GM19328 (cell line): ENCODE measurements around the gene DLG1.

Experiments
- ATAC-seq: cut with Tn5 transposase; IDR thresholded peaks from one replicate; pipeline ENCODE4 v1.9.1; 2021; ENCODE audit warnings: mild to moderate bottlenecking, moderate library complexity; ENCODE audit not compliant: unreplicated experiment

Gene DLG1

GRCh38 chr3:197320582-197320981, 22.2 kb upstream of the DLG1 start:
- no peak for ATAC-seq

GRCh38 chr3:197317250-197317963, 19.0 kb upstream of the DLG1 start:
- ATAC-seq, result no peak

- ATAC-seq, result no peak
These were observed 14.0 kb upstream of the DLG1 start for GRCh38 chr3:197312431-197312830.

DNA sequence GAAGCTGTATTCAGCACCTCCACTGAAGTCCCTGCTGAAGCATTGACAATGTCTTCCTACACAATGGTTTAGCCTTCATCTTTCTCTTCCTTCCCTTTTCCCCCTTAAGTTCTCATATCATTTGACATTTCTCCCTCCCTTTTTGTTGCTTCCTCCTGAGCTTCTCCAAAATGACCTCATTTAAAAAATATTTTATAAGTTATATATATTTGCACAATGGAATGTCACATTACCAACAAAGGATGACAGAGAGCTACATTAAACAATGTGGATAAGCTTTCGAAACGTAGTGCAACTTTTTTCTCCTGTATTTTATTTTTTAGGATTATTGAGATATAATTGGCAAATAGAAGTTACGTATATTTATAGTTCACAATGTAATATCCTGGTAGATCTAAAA, 13.2 kb upstream of the DLG1 start:
- ATAC-seq, result no peak

GRCh38 chr3:197309528-197310361, 11.3 kb upstream of the DLG1 start:
- no peak for ATAC-seq

GRCh38 chr3:197308591-197308990, 10.2 kb upstream of the DLG1 start:
- ATAC-seq, result no peak

DNA sequence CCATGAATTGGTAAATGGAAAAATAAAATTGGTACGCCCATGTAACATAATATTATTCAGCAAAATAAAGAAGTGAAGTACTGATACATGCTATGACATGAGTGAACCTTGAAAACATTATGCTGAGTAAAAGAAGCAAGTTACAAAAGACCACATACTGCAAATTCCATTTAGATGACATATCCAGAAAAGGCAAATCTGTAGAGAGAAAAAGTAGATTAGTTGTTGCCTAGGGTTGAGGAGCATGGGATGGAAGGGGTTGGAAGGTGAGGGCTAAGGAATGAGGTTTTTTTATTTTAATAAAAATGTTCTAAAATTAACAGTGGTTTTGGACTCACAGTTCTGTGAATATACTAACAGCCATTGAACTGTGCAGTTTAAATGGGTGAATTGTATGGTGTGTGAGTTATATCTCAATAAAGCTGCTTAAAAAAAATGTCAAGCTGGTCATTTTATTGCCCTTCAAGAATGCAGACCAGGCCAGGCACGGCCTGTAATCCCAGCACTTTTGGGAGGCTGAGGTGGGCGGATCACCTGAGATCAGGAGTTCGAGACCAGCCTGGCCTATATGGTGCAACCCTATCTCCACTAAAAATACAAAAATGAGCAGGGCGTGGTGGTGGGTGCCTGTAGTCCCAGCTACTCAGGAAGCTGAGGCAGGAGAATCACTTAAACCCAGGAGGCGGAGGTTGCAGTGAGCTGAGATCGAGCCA, 8.1 kb upstream of the DLG1 start:
- ATAC-seq, result no peak

DNA sequence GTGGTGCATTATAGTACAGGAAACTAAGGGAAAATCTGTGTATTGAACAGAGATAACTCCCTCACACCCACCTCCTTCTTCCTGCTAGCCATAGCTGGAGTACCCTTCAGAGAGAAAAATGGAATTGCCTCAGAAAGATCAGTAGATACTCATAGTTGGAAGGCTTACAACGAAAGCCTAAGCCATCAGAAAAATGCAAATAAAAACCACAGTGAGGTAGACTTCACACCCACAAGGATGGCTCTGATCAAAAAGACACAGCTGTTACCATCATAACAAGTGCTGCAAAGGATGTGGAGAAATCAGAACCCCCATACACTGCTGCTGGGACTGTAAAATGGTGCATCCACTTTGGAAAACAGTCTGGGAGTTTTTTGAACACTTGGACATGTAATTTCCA, 7.4 kb upstream of the DLG1 start:
- peak; percentile 96 for ATAC-seq

DNA sequence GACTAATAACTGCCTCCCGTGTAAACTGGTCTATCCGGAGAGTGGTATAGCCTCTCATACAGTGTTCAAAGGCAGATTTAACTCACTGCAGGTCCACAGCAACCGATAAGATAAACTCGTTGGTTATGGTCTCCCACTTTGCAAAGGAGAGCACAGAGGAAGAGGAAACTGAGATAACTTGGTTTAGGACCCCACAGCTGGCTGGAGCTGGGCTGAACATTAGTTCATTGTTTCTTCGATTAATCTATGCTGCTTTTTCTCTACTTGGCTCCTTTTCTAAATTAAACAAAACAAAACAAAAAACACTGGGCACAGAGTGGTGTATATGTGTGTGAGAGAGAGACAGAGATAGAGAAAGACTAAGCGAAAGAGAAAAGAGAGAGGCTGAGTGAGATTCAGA, 5.0 kb upstream of the DLG1 start:
- no peak for ATAC-seq

DNA sequence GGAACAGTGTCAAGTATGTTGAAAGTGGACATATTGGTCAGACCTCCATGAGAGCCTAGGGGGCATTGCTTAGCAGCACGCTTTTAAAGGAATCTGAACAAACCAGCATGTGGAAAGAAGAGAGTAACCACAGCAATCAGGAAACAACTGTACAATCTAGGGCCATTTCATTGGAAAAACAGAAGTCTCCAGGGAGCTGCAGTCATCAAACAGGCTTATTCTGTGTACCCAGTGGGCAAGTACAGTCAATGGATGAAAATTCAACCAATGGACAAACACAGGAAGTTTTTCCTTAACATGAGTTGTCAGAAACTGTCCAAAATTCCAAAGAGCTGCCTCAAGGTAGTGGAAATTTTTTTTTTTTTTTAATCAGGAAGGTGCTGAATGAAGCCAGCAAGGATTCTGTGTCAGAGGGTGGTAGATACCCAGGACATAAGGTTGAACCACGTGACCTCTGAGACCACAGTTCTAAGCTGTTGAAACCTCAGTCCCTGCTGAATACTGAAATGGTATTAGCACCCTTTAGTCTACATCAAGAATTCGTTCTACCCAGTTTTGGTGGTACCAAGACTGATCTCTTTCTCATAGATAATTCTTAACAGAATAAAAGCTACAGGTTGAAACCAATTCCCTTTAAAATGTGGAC, 4.4 kb upstream of the DLG1 start:
- ATAC-seq, result no peak

DNA sequence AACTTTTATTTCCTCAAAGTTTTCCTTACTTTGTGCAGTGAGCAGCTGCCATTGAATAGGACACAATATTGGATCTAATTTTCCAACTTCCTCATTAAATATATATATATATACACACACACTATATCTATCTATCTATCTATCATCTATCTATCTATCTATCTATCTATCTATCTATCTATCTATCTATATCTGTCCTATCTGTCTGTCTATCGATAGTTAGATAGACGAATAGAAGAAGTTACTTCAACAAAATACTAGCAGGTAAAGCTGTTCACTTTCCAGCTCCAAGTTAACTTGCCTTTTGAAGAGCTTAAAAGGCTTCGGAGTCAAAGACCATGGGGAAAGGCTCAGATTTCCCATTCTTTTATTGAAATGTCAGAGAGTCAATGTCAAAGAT, 3.6 kb upstream of the DLG1 start:
- no peak for ATAC-seq

DNA sequence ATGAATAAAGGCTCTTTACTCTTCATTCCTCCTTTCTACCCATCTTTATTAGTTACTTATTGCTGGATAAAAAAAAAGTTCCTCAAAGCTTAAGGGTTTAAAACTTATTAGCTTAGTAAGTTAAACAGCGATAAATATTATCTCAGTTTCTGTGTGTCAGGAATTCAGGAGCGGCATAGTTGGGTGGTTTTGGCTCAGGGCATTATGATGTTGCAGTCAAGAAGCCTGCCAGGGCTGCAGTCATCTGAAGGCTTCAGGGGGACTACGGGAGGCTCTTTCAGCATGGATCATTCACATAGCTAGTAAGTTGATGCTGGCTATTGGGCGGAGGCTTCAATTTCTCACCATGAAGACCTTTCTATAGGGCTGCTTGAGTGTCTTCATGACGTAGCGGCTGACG, 1.9 kb upstream of the DLG1 start:
- no peak for ATAC-seq

DNA sequence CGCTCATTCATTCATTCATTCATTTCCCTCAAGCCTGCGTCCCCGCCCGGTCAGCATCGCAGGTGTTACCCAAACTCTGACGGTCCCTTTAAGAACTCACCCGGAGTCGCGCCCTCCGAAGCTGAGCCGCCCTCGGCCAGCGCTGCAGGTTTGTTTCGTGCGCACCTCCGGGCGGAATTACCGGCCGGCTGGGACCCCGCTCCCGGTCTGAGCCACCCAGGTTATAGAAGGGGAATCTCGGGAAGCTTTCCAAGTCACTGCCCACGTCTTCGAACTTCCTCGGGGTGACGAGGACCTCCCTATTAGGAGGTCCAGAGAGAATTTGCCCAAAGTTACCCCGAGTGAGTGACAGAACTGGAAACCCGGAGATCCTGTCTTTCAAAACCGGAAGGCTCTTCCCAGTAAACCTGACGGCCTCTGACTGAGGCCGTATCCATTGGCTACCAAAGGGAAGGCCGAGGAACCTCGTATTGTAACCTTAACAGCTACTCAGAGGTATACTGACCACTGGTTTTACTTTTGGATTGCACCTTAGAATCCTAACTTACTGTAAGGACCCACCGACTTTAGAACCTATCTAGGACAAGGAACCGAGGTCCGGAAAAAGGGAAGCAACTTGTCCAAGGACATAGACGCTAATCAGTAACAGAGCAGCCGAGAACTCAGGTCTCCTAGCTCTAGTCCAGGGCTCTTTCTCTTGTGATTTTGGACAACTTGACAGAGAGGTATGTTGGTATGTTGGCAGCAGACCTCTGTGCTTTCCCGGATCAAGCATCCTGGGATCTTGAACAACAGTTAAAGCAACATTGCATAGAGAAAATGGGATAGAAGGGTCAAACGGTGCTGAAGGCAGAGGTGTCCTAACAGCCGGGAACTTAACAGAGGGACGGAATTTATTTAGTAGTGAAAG, 788 bp upstream of the DLG1 start:
- ATAC-seq, result no peak

DNA sequence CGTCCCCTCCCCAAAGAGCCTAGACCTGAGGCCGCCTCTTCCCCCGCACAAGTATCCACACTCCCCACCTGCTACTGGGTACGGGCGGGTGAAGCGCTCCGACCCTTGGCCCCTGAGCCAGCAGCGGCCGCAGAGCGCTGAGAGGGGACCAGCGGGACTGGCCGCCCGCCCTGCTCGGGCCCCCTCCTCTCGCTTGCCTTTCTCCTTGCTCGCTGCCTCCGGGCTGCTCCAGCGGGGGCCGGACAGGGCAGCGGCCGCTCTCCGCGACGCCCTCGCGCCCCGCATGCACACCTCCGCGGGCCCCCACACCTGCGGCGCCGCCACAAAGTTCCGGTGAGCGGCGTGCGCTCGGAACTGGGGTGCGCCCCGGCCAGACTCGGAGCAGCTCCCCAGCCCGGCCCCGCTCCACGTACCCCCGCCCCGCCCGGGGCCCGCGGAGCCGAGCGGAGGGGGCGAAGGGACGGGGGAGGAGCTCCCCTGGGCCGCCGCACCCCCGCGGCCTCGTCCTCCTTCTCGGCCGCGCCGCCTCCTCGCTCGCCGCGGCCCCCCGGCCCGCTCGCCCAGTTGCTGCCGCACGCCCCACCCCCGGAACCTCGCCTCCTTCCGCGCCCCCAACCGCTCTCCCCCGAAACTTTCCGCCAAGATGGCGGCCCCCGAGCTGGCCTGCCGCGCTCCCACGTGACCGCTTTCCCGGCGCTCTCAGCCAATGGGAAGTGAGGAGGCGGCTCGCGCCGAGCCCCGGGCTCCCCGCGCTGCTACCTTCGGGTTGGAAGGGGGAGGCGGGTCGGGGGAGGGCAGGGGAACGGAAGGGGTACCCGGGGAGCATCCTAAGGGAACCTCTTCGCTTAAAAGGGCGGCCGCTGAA, 704 bp downstream of the DLG1 start:
- peak; percentile 69 for ATAC-seq

DNA sequence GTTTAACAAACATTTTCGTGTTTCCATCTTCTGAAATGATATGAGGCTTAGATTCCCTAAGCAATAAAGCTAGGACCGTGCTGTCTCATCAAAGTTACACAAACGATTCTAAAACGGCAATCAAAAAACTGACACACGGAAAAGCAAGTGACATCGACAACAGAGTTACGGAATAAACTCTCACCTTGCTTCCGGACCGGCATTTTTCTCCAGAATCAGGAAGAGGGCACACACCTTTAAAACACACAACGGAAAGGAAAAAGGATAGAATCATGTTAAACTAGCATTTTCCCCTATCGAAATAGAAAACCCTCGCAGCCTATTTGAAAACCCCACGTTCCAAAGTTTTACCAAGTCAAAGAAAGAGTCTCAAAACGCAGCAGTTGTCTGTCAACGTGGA, 1.4 kb downstream of the DLG1 start:
- no peak for ATAC-seq

DNA sequence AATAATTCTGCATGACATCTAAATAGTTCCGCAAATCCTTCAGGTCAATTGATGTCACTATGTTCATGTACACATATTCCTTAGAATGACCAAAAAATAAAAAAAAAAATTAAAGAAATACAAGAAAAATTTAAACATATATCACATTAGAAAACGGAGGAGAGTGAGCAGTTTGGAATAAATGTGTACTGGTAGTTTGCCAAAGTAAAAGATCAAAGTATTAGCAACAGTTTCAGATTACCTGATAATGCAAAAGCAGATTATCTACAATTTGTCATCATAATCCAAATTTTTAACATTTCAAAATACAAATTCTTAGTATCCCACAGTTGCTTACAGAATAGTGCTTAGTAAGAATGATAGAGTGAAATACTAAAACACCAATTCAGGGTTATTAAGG, 1.9 kb downstream of the DLG1 start:
- ATAC-seq, result no peak

DNA sequence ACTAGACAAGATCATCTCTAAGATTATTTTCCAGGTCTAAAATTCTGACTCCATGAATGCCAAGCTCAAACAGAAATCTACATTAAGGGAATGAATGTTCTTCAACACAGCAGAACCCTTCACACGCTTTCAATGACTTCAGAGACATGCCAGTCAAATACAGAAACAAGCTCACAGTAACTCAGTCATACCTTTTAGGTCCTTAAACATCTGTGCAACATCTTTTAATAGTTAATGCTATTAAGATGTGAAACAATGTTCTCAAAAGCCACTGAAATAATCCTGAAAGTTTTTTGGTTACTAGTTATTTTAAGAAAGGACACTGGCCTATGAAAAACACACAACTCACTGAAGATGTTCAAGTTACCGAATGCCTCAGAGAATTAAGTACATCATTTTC, 2.5 kb downstream of the DLG1 start:
- ATAC-seq, result no peak

GRCh38 chr3:197293605-197294237, 4.7 kb downstream of the DLG1 start:
- no peak for ATAC-seq

GRCh38 chr3:197292648-197293047, 5.8 kb downstream of the DLG1 start:
- ATAC-seq, result no peak
